GM12874 (cell line): ENCODE data around the gene ENDOU.

Experiments used
- TF ChIP-seq, protein P1 (sequence below): IDR thresholded peaks from 2 replicates; pipeline ENCODE4 v1.5.1; 2011; ENCODE audit warnings: low read depth, mild to moderate bottlenecking, control low read depth, low read length, moderate library complexity; ENCODE audit not compliant: insufficient read depth

Gene ENDOU

GRCh38 chr12:47750916-47751470, 25.7 kb upstream of the ENDOU start:
- TF ChIP-seq, protein P1, sequence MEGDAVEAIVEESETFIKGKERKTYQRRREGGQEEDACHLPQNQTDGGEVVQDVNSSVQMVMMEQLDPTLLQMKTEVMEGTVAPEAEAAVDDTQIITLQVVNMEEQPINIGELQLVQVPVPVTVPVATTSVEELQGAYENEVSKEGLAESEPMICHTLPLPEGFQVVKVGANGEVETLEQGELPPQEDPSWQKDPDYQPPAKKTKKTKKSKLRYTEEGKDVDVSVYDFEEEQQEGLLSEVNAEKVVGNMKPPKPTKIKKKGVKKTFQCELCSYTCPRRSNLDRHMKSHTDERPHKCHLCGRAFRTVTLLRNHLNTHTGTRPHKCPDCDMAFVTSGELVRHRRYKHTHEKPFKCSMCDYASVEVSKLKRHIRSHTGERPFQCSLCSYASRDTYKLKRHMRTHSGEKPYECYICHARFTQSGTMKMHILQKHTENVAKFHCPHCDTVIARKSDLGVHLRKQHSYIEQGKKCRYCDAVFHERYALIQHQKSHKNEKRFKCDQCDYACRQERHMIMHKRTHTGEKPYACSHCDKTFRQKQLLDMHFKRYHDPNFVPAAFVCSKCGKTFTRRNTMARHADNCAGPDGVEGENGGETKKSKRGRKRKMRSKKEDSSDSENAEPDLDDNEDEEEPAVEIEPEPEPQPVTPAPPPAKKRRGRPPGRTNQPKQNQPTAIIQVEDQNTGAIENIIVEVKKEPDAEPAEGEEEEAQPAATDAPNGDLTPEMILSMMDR = no peak

GRCh38 chr12:47750229-47750798, 25.0 kb upstream of the ENDOU start:
- TF ChIP-seq, protein P1 = no peak

DNA sequence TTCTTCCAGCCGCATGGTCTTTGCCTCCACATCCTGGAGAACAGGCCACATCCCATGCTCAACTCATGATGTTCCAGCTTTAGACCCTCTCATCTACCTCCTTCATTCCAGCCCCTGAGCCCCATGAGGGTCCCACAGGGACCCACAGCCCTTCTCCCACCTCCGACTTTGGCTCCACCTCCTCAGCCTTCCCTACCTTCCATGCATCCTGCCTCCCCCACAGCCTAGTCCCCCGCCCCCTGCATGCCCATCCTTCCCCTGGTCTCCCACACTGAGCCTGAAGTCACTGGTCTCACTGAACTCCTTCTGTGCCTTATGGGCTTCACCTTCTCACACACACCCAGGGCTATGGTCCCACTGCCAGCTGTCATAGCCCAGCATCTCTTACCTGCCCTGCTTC, 23.6 kb upstream of the ENDOU start:
- TF ChIP-seq, protein P1 = no peak

- TF ChIP-seq, protein P1 = no peak
These were observed 23.2 kb upstream of the ENDOU start for GRCh38 chr12:47748507-47748828.

- TF ChIP-seq, protein P1 = no peak
These were observed 22.6 kb upstream of the ENDOU start for GRCh38 chr12:47747596-47748506.

DNA sequence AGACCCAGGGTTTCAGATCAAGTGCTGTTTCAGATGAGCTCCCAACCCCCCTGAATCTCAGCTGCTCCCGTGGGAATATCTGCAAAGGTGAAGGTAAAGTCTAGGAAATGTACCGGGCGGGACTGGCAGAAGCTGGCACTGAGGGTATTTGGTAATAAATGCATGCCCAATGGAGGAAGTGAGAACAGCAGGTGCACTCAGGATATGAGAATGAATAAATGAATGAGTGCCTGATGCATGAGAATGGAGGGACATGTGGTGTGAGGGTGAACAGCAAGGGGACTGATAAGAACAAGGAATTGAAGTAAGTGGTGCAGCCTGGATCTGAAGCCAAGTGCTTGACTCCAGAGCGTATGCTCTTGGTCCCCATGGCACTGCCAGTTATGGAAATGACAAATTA, 21.8 kb upstream of the ENDOU start:
- TF ChIP-seq, protein P1 = no peak

- TF ChIP-seq, protein P1 = no peak
These were observed 21.2 kb upstream of the ENDOU start for GRCh38 chr12:47746523-47746922.
